ENCODE data around the gene USP2. TPM values are rescaled to one million over a fixed set of nuclear protein-coding genes. Genes with fewer than 3 reads are reported as not detected.

USP2 gene
- total RNA-seq, 2 experiments from 2014 or later = 0.58 to 0.71 TPM

DNA sequence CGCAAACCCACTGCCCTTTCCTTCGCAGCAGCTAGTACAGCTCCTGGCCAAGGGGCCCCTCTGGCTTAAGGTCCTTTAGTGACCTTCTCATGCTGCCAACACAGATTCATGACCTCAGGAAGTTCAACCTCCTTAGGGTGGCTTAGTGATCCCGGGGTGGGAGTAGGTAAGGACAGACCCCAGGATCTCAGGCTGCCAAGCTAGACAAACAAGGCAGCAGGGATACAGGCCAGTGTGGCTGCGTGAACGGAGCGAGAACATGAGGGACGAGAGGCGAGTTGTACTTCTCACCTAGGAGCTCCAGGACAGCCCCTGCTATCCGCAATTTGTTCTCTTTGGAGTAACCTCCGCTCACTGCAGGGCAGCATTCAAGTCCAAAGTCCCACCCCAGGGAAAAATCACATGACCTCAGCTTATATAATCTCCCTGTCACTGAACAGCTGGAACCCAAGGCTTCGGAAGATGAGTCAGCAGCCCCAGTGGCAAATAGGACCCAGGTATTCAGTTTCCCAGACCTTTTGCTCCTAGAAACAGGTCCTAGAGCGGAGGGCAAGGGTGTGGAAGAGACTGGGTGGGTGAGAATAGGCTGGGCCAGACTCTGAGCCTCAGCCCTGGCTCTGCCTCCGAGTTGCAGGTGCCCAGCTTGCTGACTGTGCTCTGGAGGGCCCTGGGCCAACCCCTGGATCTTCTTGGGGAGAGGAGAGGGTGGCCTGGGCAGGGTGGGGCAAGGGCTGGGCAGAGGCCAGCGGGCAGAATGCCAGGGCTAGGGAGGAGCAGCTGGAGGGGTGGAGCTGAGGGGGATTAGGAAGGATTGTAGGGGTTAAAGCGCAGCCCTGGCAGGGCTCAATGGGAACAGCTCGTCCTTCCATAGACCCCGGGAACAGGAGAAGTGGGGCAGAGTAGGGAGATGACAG, 13.1 kb downstream of the USP2 start:
- CTCF ChIA-PET = interaction anchor here (0.6 to 4.9 kb wide), 8 partner anchors 10 to 479 kb away, joined by 3 to 45 read pairs (median 4); partner anchors contain the start of gene USP2
- POLR2A ChIA-PET = interaction anchor here (0.9 kb wide), 1 partner anchor 30 kb away, joined by 3 read pairs; no protein-coding TSS in a partner anchor
- intact Hi-C loops (cut with DNase I, micrococcal nuclease) = no loop called here
- Mint-ChIP-seq H3K4me3 (no peak overlapping the region), H3K9me3 (ENCODE audit: low read depth) (no peaks in the 10 kb centered on the region), H3K36me3 (ENCODE audit: low read depth) (no peaks in the 10 kb centered on the region), H3K27ac (no peak overlapping the region), H3K4me1 (peaks cover 3% of the 10 kb centered on the region), H3K27me3 (peaks cover 26% of the 10 kb centered on the region)
- no peak for DNase-seq
- ATAC-seq = no peak

DNA sequence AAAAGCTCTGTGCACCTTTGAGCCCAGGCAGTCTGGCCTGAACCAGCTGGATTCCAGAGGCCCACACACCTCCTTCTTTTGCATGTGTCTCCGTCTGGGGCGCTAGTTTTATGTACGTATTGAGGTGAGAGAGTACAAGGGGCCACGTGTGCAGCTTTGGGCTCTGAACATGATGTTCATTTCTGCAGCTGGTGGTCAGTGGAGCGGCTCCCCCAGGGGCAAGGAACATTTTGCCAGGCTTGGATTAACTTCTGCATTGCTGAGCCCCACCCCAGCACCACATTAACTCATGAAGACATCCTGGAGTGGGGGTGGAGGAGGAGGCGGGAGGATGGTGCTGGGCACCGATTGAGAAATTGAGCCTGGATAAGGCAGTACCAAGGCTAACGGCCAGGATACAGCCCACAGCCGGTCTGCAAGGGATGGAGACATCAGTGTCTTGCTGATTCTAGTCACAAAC, 13.8 kb downstream of the USP2 start:
- no peak for DNase-seq
- H3K27ac Mint-ChIP-seq = no peak overlapping the region
- H3K4me3 Mint-ChIP-seq = no peak overlapping the region
- peaks cover 31% of the 10 kb centered on the region for H3K27me3 Mint-ChIP-seq
- POLR2A ChIA-PET = no interaction called here
- H3K9me3 Mint-ChIP-seq (ENCODE audit: low read depth) = no peaks in the 10 kb centered on the region
- peaks cover 4% of the 10 kb centered on the region for H3K4me1 Mint-ChIP-seq
- intact Hi-C loops (cut with DNase I, micrococcal nuclease) = no loop called here
- no peak for ATAC-seq
- no peaks in the 10 kb centered on the region for H3K36me3 Mint-ChIP-seq (ENCODE audit: low read depth)
- CTCF ChIA-PET = interaction anchor here (0.6 to 4.9 kb wide), 7 partner anchors 10 to 478 kb away, joined by 3 to 45 read pairs (median 3); partner anchors contain the start of gene USP2

DNA sequence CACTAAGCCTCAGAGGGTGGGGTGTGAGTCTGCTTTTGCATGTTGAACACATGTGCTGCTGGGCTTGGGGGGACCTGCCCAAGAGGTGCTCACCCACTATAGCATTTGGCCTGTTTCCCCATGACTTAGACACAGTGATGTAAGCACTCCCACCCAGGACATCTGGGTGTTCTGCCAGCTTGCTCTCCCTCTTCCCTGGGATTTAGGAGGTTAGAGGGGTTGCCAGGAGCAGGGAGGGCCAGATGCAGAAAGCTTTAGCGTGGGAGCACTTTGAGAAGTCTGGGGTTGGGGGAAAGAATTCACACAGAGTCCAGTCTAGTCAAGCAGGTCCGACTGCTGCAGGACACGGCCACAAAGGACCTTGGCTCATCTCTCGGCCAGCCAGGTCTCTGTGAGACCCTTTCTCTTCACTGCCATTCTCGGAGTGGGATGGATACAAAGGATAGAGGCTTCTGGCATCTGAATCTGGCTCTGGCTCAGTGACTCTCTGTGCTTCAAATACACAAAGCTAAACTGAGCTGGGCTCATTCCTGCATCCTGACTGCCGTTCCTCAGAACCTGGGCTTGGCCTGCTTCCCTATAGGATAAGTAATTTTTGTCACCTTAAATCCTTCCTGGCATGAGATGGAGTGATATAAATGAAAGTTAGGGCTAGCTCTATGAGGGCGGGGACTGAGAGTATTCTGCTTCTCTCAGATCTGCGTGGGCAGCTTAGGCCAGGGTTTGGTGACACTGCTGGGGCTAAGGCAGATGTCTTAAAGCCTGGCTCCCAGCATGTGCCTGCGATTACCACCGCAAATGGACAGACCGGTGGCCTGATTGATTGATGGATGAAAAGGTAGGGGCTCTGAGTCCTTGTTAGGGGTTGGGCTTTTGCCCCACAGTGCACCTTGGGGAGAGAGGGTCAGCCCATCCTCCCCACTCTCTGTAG, 14.5 kb downstream of the USP2 start:
- Mint-ChIP-seq H3K27me3 (peaks cover 39% of the 10 kb centered on the region), H3K4me3 (no peak overlapping the region), H3K9me3 (ENCODE audit: low read depth) (no peaks in the 10 kb centered on the region), H3K27ac (no peak overlapping the region), H3K36me3 (ENCODE audit: low read depth) (no peaks in the 10 kb centered on the region), H3K4me1 (peaks cover 11% of the 10 kb centered on the region)
- no peak for ATAC-seq
- intact Hi-C loops (cut with DNase I, micrococcal nuclease) = no loop called here
- CTCF ChIA-PET = interaction anchor here (0.7 to 4.9 kb wide), 6 partner anchors 9 to 221 kb away, joined by 3 to 45 read pairs (median 4); no protein-coding TSS in a partner anchor
- DNase-seq = no peak
- POLR2A ChIA-PET = no interaction called here

DNA sequence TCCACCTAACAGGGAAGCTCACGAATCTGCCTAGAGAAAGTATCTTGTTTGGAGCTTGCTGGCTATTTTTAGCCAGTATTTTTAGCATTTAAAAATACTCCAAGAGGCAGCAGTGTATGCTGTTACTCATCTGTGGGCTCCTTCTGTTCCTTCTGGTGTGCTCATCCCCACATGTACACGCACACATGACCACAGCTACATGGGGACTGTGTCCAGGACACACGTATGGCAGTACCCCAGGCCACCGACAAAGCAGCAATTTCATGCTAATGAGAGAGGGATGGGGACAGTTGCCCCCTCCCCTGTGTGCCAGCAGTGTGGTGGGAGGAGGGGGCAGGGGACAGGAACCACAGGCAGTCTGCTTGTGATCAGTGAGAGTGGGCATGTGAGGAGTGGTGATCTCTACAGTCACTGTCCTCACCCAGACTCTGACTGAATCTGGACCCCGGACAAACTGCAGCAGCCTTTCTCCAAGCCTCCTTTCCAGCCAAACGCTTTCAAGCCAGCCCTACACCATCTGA, 16.4 kb downstream of the USP2 start:
- ChIA-PET POLR2A (no interaction called here), CTCF (interaction anchor here (0.7 to 1.6 kb wide), 4 partner anchors 9 to 110 kb away, joined by 5 to 12 read pairs (median 8); no protein-coding TSS in a partner anchor)
- H3K4me1 Mint-ChIP-seq = peaks cover 21% of the 10 kb centered on the region
- H3K4me3 Mint-ChIP-seq = no peak overlapping the region
- H3K27me3 Mint-ChIP-seq = peaks cover 40% of the 10 kb centered on the region
- no peaks in the 10 kb centered on the region for H3K36me3 Mint-ChIP-seq (ENCODE audit: low read depth)
- no peak overlapping the region for H3K27ac Mint-ChIP-seq
- H3K9me3 Mint-ChIP-seq (ENCODE audit: low read depth) = no peaks in the 10 kb centered on the region
- intact Hi-C loops (cut with DNase I, micrococcal nuclease) = no loop called here
- DNase-seq (no peak), ATAC-seq (no peak)

DNA sequence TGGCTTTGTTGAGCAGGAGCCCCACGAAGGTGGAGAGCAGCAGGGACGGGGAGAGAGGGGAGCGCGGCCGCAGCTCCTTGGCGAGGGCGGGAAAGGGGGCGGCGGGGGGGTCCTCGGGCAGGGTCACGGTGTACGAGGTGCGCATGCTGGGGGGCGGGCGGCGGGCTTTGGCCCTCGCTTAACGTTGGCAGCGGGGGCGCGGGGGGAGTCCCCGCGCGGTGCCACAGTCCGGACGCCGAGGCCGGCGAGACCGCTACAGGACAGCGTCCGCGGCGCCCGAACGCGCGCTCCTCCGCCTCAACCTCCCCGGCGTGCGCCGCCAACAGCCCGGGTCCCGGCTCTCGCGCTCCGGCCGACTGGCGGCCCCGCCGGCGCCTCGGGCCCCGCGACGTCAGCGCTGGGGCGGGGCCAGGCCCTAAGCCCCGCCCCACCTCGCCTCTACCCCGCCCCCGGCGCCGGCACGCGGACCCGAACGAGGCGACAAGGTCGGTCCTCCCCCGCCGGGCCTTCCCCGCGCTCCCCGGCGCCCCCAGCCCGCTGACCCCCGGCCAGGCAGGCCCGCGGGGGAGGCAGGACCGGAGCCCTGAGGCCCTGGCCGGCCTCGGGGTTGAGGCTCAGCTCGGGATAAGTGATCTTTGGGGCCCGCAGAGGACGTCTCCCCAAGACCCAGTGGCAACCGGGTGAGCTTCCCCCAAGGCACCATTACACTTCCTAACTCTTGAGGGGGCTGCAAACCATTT, 17.5 kb downstream of the USP2 start:
- Mint-ChIP-seq H3K4me3 (peak overlapping the region; percentile 37), H3K27me3 (peaks cover 38% of the 10 kb centered on the region), H3K27ac (no peak overlapping the region), H3K4me1 (peaks cover 26% of the 10 kb centered on the region), H3K9me3 (ENCODE audit: low read depth) (no peaks in the 10 kb centered on the region), H3K36me3 (ENCODE audit: low read depth) (no peaks in the 10 kb centered on the region)
- DNase-seq (peak; percentile 74), ATAC-seq (peak; percentile 49)
- intact Hi-C loops (cut with DNase I, micrococcal nuclease) = no loop called here
- POLR2A ChIA-PET = no interaction called here
- CTCF ChIA-PET = interaction anchor here (0.8 to 1.6 kb wide), 5 partner anchors 11 to 117 kb away, joined by 3 to 12 read pairs (median 7); no protein-coding TSS in a partner anchor

DNA sequence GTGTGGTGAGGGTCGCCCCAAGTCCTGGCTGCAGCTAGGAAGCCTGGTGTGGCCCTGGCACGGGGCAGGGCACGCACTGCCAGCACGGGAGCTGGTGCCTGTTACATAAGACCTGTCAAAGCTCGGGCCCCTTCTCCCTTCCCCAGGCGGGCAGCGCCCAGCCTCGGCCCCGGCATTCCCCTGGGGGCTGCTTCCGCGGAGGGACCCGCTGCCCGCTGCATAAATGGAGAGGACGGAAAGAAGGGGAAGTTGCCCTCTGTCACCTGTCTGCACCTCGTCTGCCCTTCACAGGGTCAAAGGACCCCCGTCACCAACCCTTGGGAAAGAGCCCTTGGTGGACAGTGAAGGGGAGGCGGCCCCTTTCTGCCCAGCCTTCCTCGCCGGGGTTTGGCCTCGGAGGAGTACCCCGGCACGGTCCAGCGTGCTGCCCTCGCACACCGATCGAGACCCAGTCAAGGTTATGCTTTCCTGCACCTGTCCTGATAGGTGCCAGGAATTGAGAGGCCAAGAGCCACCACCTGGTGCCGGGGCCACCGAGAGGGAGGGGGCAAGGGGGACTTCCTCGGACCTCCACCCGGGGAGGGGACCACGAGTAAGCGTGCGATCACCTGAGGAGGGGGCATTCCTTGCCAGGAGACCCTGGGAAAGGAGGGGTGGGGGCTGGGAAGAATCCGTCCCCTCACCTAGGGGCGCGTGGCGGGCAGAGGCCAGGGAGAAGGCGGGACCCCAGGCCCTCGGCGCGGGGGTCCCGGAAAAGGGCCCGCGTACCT, 18.2 kb downstream of the USP2 start:
- H3K27me3 Mint-ChIP-seq = peaks cover 36% of the 10 kb centered on the region
- intact Hi-C loops (cut with DNase I, micrococcal nuclease) = no loop called here

DNA sequence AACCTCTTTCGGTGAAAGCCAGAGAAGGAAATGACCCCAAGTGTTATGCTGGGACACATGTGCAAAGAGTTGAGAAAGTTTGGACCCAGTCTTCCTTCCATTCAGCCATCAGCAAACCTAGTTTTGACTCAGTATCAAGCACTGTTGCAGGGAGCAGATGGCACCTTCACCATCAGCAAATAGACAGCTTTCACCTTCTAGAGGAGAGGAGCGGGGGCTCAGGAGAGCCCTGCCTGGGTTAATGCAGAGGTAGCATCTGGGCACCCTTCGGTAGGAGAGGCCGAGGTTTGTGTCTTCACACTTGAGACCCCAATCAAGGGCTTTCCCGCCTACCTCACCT, 18.8 kb downstream of the USP2 start:
- intact Hi-C loops (cut with DNase I, micrococcal nuclease) = no loop called here
- Mint-ChIP-seq H3K27me3 (peaks cover 38% of the 10 kb centered on the region), H3K27ac (no peak overlapping the region), H3K9me3 (ENCODE audit: low read depth) (no peaks in the 10 kb centered on the region), H3K4me1 (peaks cover 26% of the 10 kb centered on the region), H3K4me3 (no peak overlapping the region), H3K36me3 (ENCODE audit: low read depth) (no peaks in the 10 kb centered on the region)
- CTCF ChIA-PET = interaction anchor here (0.7 to 2.9 kb wide), 10 partner anchors 8 to 74 kb away, joined by 3 to 15 read pairs (median 6); no protein-coding TSS in a partner anchor
- ATAC-seq (no peak), DNase-seq (no peak)
- POLR2A ChIA-PET = no interaction called here

More for the DNA sequence above, 18.2 kb downstream of the USP2 start:
- H3K4me1 Mint-ChIP-seq = peaks cover 26% of the 10 kb centered on the region
- H3K9me3 Mint-ChIP-seq (ENCODE audit: low read depth) = no peaks in the 10 kb centered on the region
- CTCF ChIA-PET = interaction anchor here (0.8 to 2.9 kb wide), 6 partner anchors 10 to 73 kb away, joined by 3 to 15 read pairs (median 6); no protein-coding TSS in a partner anchor
- POLR2A ChIA-PET = no interaction called here
- DNase-seq (no peak), ATAC-seq (no peak)
- H3K27ac Mint-ChIP-seq = no peak overlapping the region
- H3K4me3 Mint-ChIP-seq = no peak overlapping the region
- H3K36me3 Mint-ChIP-seq (ENCODE audit: low read depth) = no peaks in the 10 kb centered on the region

DNA sequence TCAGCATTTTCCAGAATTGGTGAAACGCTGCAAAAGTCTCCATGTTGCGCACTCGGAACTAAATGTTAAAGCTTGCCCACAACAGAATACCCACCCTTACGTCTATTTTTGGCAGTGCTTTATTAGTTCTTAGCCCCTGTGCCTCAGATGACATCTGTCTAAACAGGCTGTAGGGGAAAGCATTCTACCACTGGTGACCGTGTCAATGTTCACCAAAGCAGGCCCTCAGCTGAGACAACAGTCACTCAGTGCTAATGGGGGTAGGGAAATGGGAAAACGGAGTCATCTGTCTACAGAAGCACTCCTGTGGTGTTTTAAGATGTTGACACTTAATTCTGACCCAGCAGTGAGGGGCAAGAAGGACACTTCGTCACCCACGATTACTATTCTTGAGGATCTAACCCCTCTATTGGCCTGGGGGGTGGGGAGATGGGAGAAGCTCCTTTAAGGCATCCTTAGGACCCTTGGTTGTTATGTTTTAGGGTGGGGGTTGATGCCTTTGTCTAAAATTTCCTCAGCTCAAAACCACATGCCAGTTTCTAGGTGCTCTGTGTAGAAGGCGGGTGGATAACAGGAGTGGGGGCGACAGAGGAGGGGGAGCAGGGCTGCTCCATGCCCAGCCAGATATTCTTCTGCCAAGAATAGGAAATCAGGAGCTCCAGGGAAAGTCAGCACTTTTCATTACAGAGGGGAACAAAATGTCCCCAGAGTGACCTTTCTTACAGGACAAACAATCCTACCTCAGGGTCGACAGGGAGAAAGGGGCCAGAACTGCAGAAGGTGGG, 19.4 kb downstream of the USP2 start:
- peaks cover 40% of the 10 kb centered on the region for H3K27me3 Mint-ChIP-seq
- no peak for ATAC-seq
- intact Hi-C loops (cut with DNase I, micrococcal nuclease) = loop anchor here in 1 of 2 experiments (1.0 kb wide), 1 partner anchor 19 kb away; the partner anchor contains the start of gene USP2
- no peak overlapping the region for H3K27ac Mint-ChIP-seq
- peaks cover 26% of the 10 kb centered on the region for H3K4me1 Mint-ChIP-seq
- H3K36me3 Mint-ChIP-seq (ENCODE audit: low read depth) = no peaks in the 10 kb centered on the region
- ChIA-PET CTCF (interaction anchor here (0.6 to 2.9 kb wide), 17 partner anchors 8 to 367 kb away, joined by 3 to 21 read pairs (median 4); partner anchors contain the start of genes CBL, NECTIN1 and USP2), POLR2A (interaction anchor here (0.5 to 0.6 kb wide), 2 partner anchors 28 to 112 kb away, joined by 3 read pairs; partner anchors contain the start of gene RNF26)
- H3K9me3 Mint-ChIP-seq (ENCODE audit: low read depth) = no peaks in the 10 kb centered on the region
- no peak overlapping the region for H3K4me3 Mint-ChIP-seq
- DNase-seq = no peak

DNA sequence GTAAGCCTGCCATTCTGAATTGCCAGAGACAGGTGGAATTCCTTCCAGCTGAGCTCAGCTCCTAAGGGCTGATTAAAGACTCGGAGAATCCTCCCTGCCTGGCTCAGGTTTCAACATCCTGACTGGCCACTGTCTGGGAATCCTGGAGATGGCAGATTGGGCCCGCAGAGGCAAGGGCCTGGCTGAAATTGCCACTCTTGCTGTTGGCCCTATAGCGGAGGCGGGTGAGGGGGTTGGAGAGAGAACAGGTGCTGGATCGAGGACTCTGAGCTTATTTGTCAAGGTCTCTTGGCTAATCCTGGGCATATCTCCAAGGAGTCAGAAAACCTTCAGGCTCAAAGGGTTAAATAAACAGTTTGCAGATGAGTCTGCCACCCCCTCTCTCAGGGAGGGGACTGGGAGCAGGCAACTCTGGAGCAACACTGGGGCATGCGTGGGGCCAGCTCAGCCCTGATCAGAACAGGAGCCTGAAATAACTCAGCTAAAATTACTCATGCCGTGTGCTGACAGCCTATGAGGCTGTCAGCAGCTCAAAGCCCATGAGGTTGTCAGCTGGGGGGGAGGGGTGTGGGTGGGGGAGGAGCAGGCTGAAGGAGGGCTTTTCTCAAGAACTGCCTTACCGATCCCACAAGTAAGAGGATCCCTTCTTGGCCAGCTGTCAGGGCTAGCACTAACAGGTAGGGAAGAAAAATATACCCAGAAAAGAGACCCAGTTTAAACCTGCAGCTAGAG, 20.3 kb downstream of the USP2 start:
- Mint-ChIP-seq H3K4me1 (peaks cover 29% of the 10 kb centered on the region), H3K27ac (peak overlapping the region; percentile 13), H3K9me3 (ENCODE audit: low read depth) (no peaks in the 10 kb centered on the region), H3K4me3 (no peak overlapping the region), H3K27me3 (peaks cover 35% of the 10 kb centered on the region), H3K36me3 (ENCODE audit: low read depth) (no peaks in the 10 kb centered on the region)
- CTCF ChIA-PET = interaction anchor here (1.0 to 2.9 kb wide), 11 partner anchors 9 to 121 kb away, joined by 3 to 21 read pairs (median 8); partner anchors contain the start of gene USP2
- ATAC-seq (peak; percentile 94), DNase-seq (peak; percentile 87)
- intact Hi-C loops (cut with DNase I, micrococcal nuclease) = loop anchor here in 1 of 2 experiments (1.0 kb wide), 1 partner anchor 20 kb away; the partner anchor contains the start of gene USP2
- POLR2A ChIA-PET = interaction anchor here (0.5 to 0.6 kb wide), 3 partner anchors 27 to 113 kb away, joined by 3 read pairs; partner anchors contain the start of gene RNF26
